ENCODE measurements around the gene MEF2A. TPM values are rescaled to one million over a fixed set of nuclear protein-coding genes. Genes with fewer than 3 reads are reported as not detected.

MEF2A gene
- total RNA-seq, 2 donors from 2014 or later: 20.1 to 36.8 TPM

DNA sequence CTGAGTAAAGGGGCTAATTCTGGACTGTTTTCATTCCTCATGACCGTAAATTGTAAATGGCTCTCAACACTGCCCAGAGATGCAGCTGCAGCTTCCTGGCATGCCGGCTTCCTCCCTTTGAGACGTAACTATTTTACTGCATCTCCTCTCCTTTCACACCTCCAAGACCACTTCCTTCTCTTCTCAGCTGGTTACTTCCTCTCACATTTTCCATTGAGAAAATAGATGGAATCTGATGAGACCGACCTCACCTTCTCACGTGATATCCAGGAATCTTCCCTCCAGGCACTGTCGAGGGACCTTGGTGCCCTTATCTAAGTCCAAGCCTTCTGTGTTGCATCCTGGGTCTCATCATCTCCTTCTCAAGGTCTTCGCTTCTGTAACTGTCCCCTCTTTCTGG, 154.7 kb downstream of the MEF2A start:
- intact Hi-C loops (cut with DNase I): no loop called here
- TF ChIP-seq, protein P1, sequence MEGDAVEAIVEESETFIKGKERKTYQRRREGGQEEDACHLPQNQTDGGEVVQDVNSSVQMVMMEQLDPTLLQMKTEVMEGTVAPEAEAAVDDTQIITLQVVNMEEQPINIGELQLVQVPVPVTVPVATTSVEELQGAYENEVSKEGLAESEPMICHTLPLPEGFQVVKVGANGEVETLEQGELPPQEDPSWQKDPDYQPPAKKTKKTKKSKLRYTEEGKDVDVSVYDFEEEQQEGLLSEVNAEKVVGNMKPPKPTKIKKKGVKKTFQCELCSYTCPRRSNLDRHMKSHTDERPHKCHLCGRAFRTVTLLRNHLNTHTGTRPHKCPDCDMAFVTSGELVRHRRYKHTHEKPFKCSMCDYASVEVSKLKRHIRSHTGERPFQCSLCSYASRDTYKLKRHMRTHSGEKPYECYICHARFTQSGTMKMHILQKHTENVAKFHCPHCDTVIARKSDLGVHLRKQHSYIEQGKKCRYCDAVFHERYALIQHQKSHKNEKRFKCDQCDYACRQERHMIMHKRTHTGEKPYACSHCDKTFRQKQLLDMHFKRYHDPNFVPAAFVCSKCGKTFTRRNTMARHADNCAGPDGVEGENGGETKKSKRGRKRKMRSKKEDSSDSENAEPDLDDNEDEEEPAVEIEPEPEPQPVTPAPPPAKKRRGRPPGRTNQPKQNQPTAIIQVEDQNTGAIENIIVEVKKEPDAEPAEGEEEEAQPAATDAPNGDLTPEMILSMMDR (IDR thresholded peaks at IDR 0.05): no peak
- Histone ChIP-seq H3K4me3 (no peak overlapping the region), H3K27ac (no peak overlapping the region), H3K27me3 (no peaks in the 10 kb centered on the region), H3K9me3 (no peaks in the 10 kb centered on the region), H3K36me3 (no peaks in the 10 kb centered on the region), H3K9ac (ENCODE audit: low read depth in 2 of 2, low read length in 2 of 2) (no peak overlapping the region), H3K4me1 (no peaks in the 10 kb centered on the region)
- DNase-seq: no peak

GRCh38 chr15:99721104-99721778, 155.5 kb downstream of the MEF2A start:
- DNase-seq: no peak
- TF ChIP-seq, protein P1 (IDR thresholded peaks at IDR 0.05): no peak
- Histone ChIP-seq H3K9me3 (no peaks in the 10 kb centered on the region), H3K36me3 (no peaks in the 10 kb centered on the region), H3K27me3 (no peaks in the 10 kb centered on the region), H3K9ac (ENCODE audit: low read depth in 2 of 2, low read length in 2 of 2) (no peak overlapping the region), H3K27ac (no peak overlapping the region), H3K4me3 (no peak overlapping the region), H3K4me1 (no peaks in the 10 kb centered on the region)
- intact Hi-C loops (cut with DNase I): no loop called here

- Histone ChIP-seq H3K9ac (ENCODE audit: low read depth in 2 of 2, low read length in 2 of 2) (no peak overlapping the region), H3K9me3 (no peaks in the 10 kb centered on the region), H3K4me3 (no peak overlapping the region), H3K4me1 (no peaks in the 10 kb centered on the region), H3K27me3 (no peaks in the 10 kb centered on the region), H3K27ac (no peak overlapping the region), H3K36me3 (no peaks in the 10 kb centered on the region)
- intact Hi-C loops (cut with DNase I): no loop called here
- TF ChIP-seq, protein P1 (IDR thresholded peaks at IDR 0.05): no peak
- no peak for DNase-seq
These were observed 156.1 kb downstream of the MEF2A start for GRCh38 chr15:99721896-99722295.

- Histone ChIP-seq H3K27me3 (no peaks in the 10 kb centered on the region), H3K36me3 (no peaks in the 10 kb centered on the region), H3K9ac (ENCODE audit: low read depth in 2 of 2, low read length in 2 of 2) (no peak overlapping the region), H3K9me3 (no peaks in the 10 kb centered on the region), H3K4me1 (no peaks in the 10 kb centered on the region), H3K27ac (no peak overlapping the region), H3K4me3 (no peak overlapping the region)
- no peak for DNase-seq
- TF ChIP-seq, protein P1 (IDR thresholded peaks at IDR 0.05): no peak
- intact Hi-C loops (cut with DNase I): no loop called here
These were observed 156.6 kb downstream of the MEF2A start for GRCh38 chr15:99722406-99722805.

GRCh38 chr15:99726333-99726732, 160.5 kb downstream of the MEF2A start:
- Histone ChIP-seq H3K9me3 (no peaks in the 10 kb centered on the region), H3K27ac (no peak overlapping the region), H3K36me3 (no peaks in the 10 kb centered on the region), H3K4me1 (no peaks in the 10 kb centered on the region), H3K9ac (ENCODE audit: low read depth in 2 of 2, low read length in 2 of 2) (no peak overlapping the region), H3K4me3 (no peak overlapping the region), H3K27me3 (no peaks in the 10 kb centered on the region)
- no peak for DNase-seq
- intact Hi-C loops (cut with DNase I): no loop called here
- TF ChIP-seq, protein P1 (IDR thresholded peaks at IDR 0.05): no peak

Measured in colonic mucosa (tissue), 4 donors.